Caco-2 (cell line): ENCODE results near the gene ITGA2B. TPM values are rescaled to one million over a fixed set of nuclear protein-coding genes. Genes with fewer than 3 reads are reported as not detected.

ENCODE experiments used
- BruUV-seq: library from RNA; stranded (reverse); fragments of 400-500 nt; replicated peaks from 2 replicates; lab custom pipeline; 2021; lab: Mats Ljungman, UMichigan
- CTCF ChIA-PET: fragments of 300-600 bp; sonication (Branson Sonifier 250); formaldehyde crosslinking; loops from one replicate; lab custom pipeline; 2022; ENCODE audit warnings: antibody characterized with exemption; lab: Charles Lee
- POLR2A ChIA-PET: fragments of 300-600 bp; sonication (Branson Sonifier 250); formaldehyde crosslinking; loops from one replicate; lab custom pipeline; 2022; ENCODE audit warnings: antibody characterized with exemption; lab: Charles Lee
- DNase-seq, 2 experiments: peaks; one replicate each; pipeline versions ENCODE4 v3.0.0 to v3.0.0-alpha.2; 2020 to 2022
- H3K27me3 ChIP-seq: replicated peaks from 2 replicates; pipeline ENCODE4 v1.6.0; 2011; ENCODE audit warnings: low read length; ENCODE audit not compliant: control insufficient read depth, insufficient read depth
- H3K36me3 ChIP-seq: 2 replicates; pipeline ENCODE4 v1.5.1; 2011; ENCODE audit warnings: low read length; ENCODE audit not compliant: control insufficient read depth, insufficient read depth
- H3K4me1 ChIP-seq: fragments of 250-450 bp; sonication (Bioruptor Pico); 2 replicates; pipeline ENCODE4 v1.5.1; 2020; ENCODE audit warnings: mild to moderate bottlenecking
- H3K4me3 ChIP-seq: 2 replicates; pipeline ENCODE4 v1.5.1; 2011; ENCODE audit warnings: low read depth, mild to moderate bottlenecking, control low read depth, low read length
- H3K9me3 ChIP-seq: fragments of 250-450 bp; sonication (Bioruptor Pico); 2 replicates; pipeline ENCODE4 v1.5.1; 2020; ENCODE audit warnings: mild to moderate bottlenecking, moderate library complexity
- H3K27ac Mint-ChIP-seq: one replicate; pipeline ENCODE4 v1.8.0; 2022; ENCODE audit warnings: mixed read lengths; ENCODE audit not compliant: unreplicated experiment
- H3K27me3 Mint-ChIP-seq: one replicate; pipeline ENCODE4 v1.8.0; 2022; ENCODE audit warnings: mixed read lengths; ENCODE audit not compliant: insufficient read depth, unreplicated experiment
- H3K36me3 Mint-ChIP-seq: one replicate; pipeline ENCODE4 v1.8.0; 2022; ENCODE audit warnings: mild to moderate bottlenecking, mixed read lengths; ENCODE audit not compliant: insufficient read depth, unreplicated experiment
- H3K4me1 Mint-ChIP-seq: one replicate; pipeline ENCODE4 v1.8.0; 2022; ENCODE audit warnings: low read depth, mixed read lengths; ENCODE audit not compliant: unreplicated experiment
- H3K4me3 Mint-ChIP-seq: one replicate; pipeline ENCODE4 v1.8.0; 2022; ENCODE audit warnings: mild to moderate bottlenecking, moderate library complexity, mixed read lengths; ENCODE audit not compliant: unreplicated experiment
- H3K9me3 Mint-ChIP-seq: one replicate; pipeline ENCODE4 v1.8.0; 2022; ENCODE audit warnings: mixed read lengths; ENCODE audit not compliant: unreplicated experiment
- CTCF ChIP-seq, 2 experiments: fragments of 200-600 bp in 1 of 2; IDR thresholded peaks; 1 replicate in 1 of 2; 2 replicates in 1 of 2; pipeline versions ENCODE4 v1.5.1 to v1.8.0; 2011 to 2022; ENCODE audit warnings: antibody characterized with exemption in 1 of 2, control low read depth in 1 of 2, inconsistent platforms in 1 of 2, low read depth in 1 of 2, low read length in 1 of 2, mild to moderate bottlenecking in 1 of 2, moderate library complexity in 1 of 2; ENCODE audit not compliant: insufficient read depth in 1 of 2, severe bottlenecking in 1 of 2, unreplicated experiment in 1 of 2
- intact Hi-C: fragments of 100-400 bp; cut with micrococcal nuclease; formaldehyde crosslinking; loops from one replicate; pipeline ENCODE4 v1.10.0; 2022; ENCODE audit not compliant: unreplicated experiment
- total RNA-seq: library from RNA; stranded (reverse); gene quantifications from 2 replicates; pipeline ENCODE4 v1.2.3, GENCODE V29; 2022

The ITGA2B gene
- total RNA-seq, 1 experiment from 2014 or later: 6.9 TPM

- Histone ChIP-seq H3K9me3 (no peaks in the 10 kb centered on the region), H3K4me3 (no peak overlapping the region), H3K27me3 (no peaks in the 10 kb centered on the region), H3K4me1 (peaks cover 10% of the 10 kb centered on the region; the same call in 1 of the 2 replicates), H3K36me3 (no peaks in the 10 kb centered on the region)
- no TSS peak for BruUV-seq
- Mint-ChIP-seq H3K36me3 (no peaks in the 10 kb centered on the region), H3K27ac (no peak overlapping the region), H3K4me3 (no peak overlapping the region), H3K4me1 (peaks cover 17% of the 10 kb centered on the region), H3K27me3 (no peaks in the 10 kb centered on the region), H3K9me3 (no peaks in the 10 kb centered on the region)
- no peak for DNase-seq
- ChIA-PET CTCF (interaction anchor here (0.6 kb wide), 1 partner anchor 147 kb away, joined by 4 read pairs; no protein-coding TSS in a partner anchor), POLR2A (no interaction called here)
- intact Hi-C loops: no loop called here
- no peak for TF ChIP-seq CTCF (IDR thresholded peaks at IDR 0.05; ENCODE audit: insufficient read depth in 1 of 2, low read depth in 1 of 2, low read length in 1 of 2, severe bottlenecking in 1 of 2, unreplicated experiment in 1 of 2)
These were observed 29.8 kb downstream of the ITGA2B start for GRCh38 chr17:44359458-44360143.

- Mint-ChIP-seq H3K9me3 (no peaks in the 10 kb centered on the region), H3K4me3 (no peak overlapping the region), H3K36me3 (no peaks in the 10 kb centered on the region), H3K4me1 (peaks cover 17% of the 10 kb centered on the region), H3K27me3 (no peaks in the 10 kb centered on the region), H3K27ac (no peak overlapping the region)
- POLR2A ChIA-PET: no interaction called here
- Histone ChIP-seq H3K27me3 (no peaks in the 10 kb centered on the region), H3K4me1 (peaks cover 10% of the 10 kb centered on the region; the same call in 1 of the 2 replicates), H3K4me3 (no peak overlapping the region), H3K36me3 (no peaks in the 10 kb centered on the region), H3K9me3 (no peaks in the 10 kb centered on the region)
- BruUV-seq: no TSS peak
- no peak for DNase-seq
- intact Hi-C loops: no loop called here
- CTCF ChIA-PET: interaction anchor here (1.2 kb wide), 1 partner anchor 17 kb away, joined by 3 read pairs; no protein-coding TSS in a partner anchor
- no peak for TF ChIP-seq CTCF (IDR thresholded peaks at IDR 0.05; ENCODE audit: insufficient read depth in 1 of 2, low read depth in 1 of 2, low read length in 1 of 2, severe bottlenecking in 1 of 2, unreplicated experiment in 1 of 2)
These were observed 30.4 kb downstream of the ITGA2B start for GRCh38 chr17:44359006-44359405.

- Mint-ChIP-seq H3K36me3 (no peaks in the 10 kb centered on the region), H3K4me3 (no peak overlapping the region), H3K27ac (no peak overlapping the region), H3K4me1 (peaks cover 17% of the 10 kb centered on the region), H3K9me3 (no peaks in the 10 kb centered on the region), H3K27me3 (no peaks in the 10 kb centered on the region)
- Histone ChIP-seq H3K9me3 (no peaks in the 10 kb centered on the region), H3K36me3 (no peaks in the 10 kb centered on the region), H3K4me3 (no peak overlapping the region), H3K27me3 (no peaks in the 10 kb centered on the region), H3K4me1 (peaks cover 10% of the 10 kb centered on the region; the same call in 1 of the 2 replicates)
- ChIA-PET POLR2A (interaction anchor here (0.5 kb wide), 1 partner anchor 13 kb away, joined by 3 read pairs; the partner anchor contains the start of gene GRN), CTCF (interaction anchor here (0.5 to 1.2 kb wide), 2 partner anchors 17 to 40 kb away, joined by 3 to 4 read pairs; no protein-coding TSS in a partner anchor)
- TF ChIP-seq CTCF (IDR thresholded peaks at IDR 0.05; ENCODE audit: insufficient read depth in 1 of 2, low read depth in 1 of 2, low read length in 1 of 2, severe bottlenecking in 1 of 2, unreplicated experiment in 1 of 2): no peak
- no TSS peak for BruUV-seq
- intact Hi-C loops: no loop called here
- DNase-seq: no peak
These were observed 31.4 kb downstream of the ITGA2B start for GRCh38 chr17:44358066-44358465.
